Dendritic cell treated with granulocyte-macrophage colony-stimulating factor and Interleukin-4, amounts not matched to agents 40 ng/mL and 50 ng/mL, for 4 days (primary cell): Measurements from ENCODE around the gene MARCHF6.
A peak's percentile ranks its signal among the peaks of the same experiment; 100 is the strongest.
"Not testable (repeated sequence)": the region's sequence is repeated elsewhere in the genome, so short reads cannot be mapped to it uniquely, and the experiment has no call there.

ENCODE experiments used
- H3K27ac Mint-ChIP-seq: one replicate; pipeline ENCODE4 v1.8.0; 2022; ENCODE audit warnings: mild to moderate bottlenecking, mixed read lengths
- H3K27me3 Mint-ChIP-seq: one replicate; pipeline ENCODE4 v1.8.0; 2022; ENCODE audit warnings: mild to moderate bottlenecking, mixed read lengths
- H3K36me3 Mint-ChIP-seq: one replicate; pipeline ENCODE4 v1.8.0; 2022; ENCODE audit warnings: low read depth, mixed read lengths
- H3K4me1 Mint-ChIP-seq: one replicate; pipeline ENCODE4 v1.8.0; 2022; ENCODE audit warnings: low read depth, mixed read lengths
- H3K4me3 Mint-ChIP-seq: one replicate; pipeline ENCODE4 v1.8.0; 2022; ENCODE audit warnings: mild to moderate bottlenecking, moderate library complexity, mixed read lengths
- H3K9me3 Mint-ChIP-seq: one replicate; pipeline ENCODE4 v1.8.0; 2022; ENCODE audit warnings: mixed read lengths
- intact Hi-C: fragments of 100-400 bp; cut with micrococcal nuclease; formaldehyde crosslinking; loops from one replicate; pipeline ENCODE4 v1.15.0; 2022

The MARCHF6 gene

DNA sequence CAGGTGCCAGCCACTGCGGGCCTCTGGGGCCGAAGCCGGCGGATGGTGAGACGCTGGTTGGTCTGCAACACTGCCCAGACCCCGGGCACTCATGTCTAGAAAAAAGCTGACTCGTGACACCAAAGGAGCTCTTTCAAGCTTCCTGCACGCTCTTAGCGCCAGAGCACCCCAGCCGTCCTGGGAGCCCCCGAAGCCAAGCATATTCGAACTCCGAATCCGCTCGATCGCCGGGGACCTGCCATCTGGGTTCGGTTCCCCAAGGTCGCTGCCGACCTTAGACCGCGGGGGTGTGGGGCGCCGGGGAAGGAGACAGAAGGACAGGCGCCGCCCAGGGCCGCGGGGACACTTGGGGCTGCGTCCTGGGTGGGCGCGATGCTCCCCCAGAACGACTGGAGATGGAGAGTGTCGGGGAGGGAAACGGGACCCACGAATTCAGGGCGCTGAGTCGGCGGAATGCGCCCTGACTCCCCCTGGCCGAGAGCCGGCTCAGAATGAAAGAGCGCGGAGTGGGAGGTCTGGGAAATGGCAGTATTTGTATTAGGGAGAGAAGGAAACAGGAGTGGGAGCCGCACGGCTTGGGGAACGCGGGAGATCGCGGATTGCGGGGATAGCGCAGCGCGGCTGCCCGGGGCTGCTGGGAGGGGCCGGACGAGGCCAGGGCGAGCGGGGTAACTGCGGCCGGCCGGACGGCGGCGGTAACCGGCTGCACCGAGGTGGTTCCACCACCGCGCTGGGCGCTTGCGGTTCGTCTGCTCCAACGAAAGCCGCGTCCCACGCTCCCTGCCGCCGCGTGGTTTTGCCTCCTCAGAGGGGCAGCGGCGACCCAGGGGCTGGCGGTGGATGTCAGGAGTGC lies 20.1 kb upstream of the MARCHF6 start:
- peak overlapping the region; percentile 88 for H3K4me3 Mint-ChIP-seq
- H3K27me3 Mint-ChIP-seq: peaks cover 45% of the 10 kb centered on the region
- H3K4me1 Mint-ChIP-seq: peaks cover 32% of the 10 kb centered on the region
- H3K36me3 Mint-ChIP-seq: peaks cover 6% of the 10 kb centered on the region
- no peaks in the 10 kb centered on the region for H3K9me3 Mint-ChIP-seq
- intact Hi-C loops: no loop called here
- peak overlapping the region; percentile 74 for H3K27ac Mint-ChIP-seq

DNA sequence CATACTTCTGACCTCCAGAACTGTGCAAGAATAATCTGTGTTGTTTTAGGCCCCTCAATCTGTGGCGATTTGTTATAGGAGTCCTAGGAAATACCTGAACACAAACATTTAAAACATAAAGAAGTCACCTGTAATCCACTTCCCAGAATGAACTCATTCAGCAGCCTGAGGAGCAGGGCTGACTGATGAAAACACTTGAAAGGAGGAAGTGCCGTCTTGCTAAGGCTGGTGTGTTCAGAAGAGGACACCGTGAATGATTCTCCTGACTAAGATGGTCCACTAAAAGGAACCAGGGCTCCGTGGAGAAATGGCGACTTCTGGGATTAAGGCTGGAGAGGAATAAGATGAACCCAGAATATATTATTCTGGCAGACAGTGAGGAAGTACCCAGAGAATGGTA lies 18.7 kb upstream of the MARCHF6 start:
- H3K36me3 Mint-ChIP-seq: peaks cover 6% of the 10 kb centered on the region
- H3K9me3 Mint-ChIP-seq: no peaks in the 10 kb centered on the region
- intact Hi-C loops: no loop called here
- H3K27ac Mint-ChIP-seq: no peak overlapping the region
- H3K27me3 Mint-ChIP-seq: peaks cover 45% of the 10 kb centered on the region
- peaks cover 32% of the 10 kb centered on the region for H3K4me1 Mint-ChIP-seq
- H3K4me3 Mint-ChIP-seq: no peak overlapping the region

DNA sequence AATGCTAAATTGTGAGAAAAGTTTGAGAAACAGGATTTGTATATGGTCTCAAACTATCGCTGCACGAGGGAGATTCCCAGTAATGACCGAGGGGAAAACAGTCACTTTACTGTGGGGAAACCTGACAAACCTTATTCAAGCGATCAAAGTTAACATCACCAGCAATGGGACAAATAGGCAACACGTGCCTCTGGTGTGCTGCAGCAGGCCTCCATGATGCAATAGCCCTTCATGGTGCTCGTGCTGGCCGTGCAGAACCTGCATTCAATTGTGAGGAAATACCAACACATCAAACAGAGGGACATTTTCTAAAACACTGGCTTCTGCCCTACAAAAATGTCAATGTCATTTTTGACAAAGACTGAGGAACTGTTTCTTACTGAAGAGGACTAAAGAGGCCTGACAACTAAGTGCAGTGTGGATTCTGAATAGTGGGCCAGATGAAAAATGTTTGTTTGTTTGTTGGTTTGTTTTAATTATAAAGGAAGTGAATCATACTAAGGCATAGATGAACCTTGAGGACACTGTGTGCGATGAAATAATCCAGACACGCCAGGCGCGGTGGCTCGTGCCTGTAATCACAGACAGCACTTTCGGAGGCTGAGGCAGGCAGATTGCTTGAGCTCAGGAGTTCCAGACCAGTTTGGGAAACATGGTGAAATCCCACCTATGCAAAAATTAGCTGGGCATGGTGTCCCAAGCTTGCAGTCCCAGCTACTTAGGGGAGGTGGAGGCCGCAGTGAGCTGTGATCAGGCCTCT lies 17.6 kb upstream of the MARCHF6 start:
- no peak overlapping the region for H3K4me3 Mint-ChIP-seq
- peaks cover 6% of the 10 kb centered on the region for H3K36me3 Mint-ChIP-seq
- H3K9me3 Mint-ChIP-seq: no peaks in the 10 kb centered on the region
- peaks cover 42% of the 10 kb centered on the region for H3K27me3 Mint-ChIP-seq
- no peak overlapping the region for H3K27ac Mint-ChIP-seq
- peaks cover 25% of the 10 kb centered on the region for H3K4me1 Mint-ChIP-seq
- intact Hi-C loops: no loop called here

DNA sequence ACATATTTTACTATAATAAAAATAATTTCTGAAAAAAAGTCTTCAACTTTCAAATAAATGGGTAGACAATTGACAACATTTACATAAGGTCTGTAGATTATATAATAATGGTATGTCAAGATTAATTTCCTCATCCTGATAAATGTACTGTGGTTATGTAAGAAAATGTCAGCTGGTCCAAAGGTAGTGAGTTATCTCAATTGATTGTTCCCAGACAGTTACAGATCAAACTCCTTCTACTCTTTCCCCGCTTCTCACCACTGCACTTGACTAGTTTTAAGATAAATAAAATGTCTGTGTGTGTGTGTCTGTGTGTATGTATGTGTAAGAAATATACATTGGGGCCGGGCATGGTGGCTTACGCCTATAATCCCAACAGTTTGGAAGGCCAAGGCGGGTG lies 16.4 kb upstream of the MARCHF6 start:
- intact Hi-C loops: no loop called here
- peaks cover 31% of the 10 kb centered on the region for H3K27me3 Mint-ChIP-seq
- H3K4me3 Mint-ChIP-seq: no peak overlapping the region
- peaks cover 17% of the 10 kb centered on the region for H3K4me1 Mint-ChIP-seq
- peaks cover 6% of the 10 kb centered on the region for H3K36me3 Mint-ChIP-seq
- no peak overlapping the region for H3K27ac Mint-ChIP-seq
- no peaks in the 10 kb centered on the region for H3K9me3 Mint-ChIP-seq

DNA sequence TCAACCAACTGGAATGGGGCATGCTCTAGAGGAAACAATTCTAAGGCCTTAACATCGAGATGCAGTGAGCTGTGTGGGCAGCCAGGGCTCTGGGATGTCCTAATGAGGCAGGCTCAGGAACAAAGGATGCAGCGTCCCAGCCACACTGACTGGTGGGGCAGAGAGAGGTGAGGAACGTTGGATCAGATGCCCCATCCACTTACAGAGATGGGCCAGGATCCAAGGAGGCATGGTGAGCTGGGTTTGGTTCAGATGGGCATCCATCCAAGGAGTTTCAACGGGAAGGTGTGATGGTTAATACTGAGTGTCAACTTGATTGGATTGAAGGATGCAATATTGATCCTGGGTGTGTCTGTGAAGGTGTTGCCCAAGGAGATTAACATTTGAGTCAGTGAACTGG lies 15.5 kb upstream of the MARCHF6 start:
- Mint-ChIP-seq H3K36me3 (peaks cover 6% of the 10 kb centered on the region), H3K27me3 (peaks cover 22% of the 10 kb centered on the region), H3K9me3 (no peaks in the 10 kb centered on the region), H3K4me3 (no peak overlapping the region), H3K4me1 (peaks cover 17% of the 10 kb centered on the region), H3K27ac (no peak overlapping the region)
- intact Hi-C loops: no loop called here

DNA sequence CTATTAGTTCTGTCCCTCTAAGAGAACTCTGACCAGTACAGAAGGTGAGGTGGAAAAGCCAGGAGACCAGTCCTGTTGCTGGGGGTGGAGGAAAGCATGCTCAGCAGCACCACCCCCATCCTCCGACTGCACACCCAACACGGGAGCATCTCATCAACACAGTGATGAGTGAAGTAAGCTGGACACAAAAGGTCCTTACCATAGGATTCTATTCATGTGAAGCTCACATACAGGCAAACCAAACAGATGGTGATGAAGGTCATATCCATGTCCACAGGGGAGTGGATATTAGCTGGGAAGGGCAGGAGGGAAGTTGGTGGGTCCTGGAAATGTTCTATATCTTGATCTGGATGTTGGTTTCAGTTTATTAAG lies 14.8 kb upstream of the MARCHF6 start:
- Mint-ChIP-seq H3K36me3 (peaks cover under 1% of the 10 kb centered on the region), H3K4me3 (no peak overlapping the region), H3K4me1 (peaks cover 10% of the 10 kb centered on the region), H3K27me3 (peaks cover 15% of the 10 kb centered on the region), H3K27ac (no peak overlapping the region), H3K9me3 (no peaks in the 10 kb centered on the region)
- intact Hi-C loops: no loop called here

DNA sequence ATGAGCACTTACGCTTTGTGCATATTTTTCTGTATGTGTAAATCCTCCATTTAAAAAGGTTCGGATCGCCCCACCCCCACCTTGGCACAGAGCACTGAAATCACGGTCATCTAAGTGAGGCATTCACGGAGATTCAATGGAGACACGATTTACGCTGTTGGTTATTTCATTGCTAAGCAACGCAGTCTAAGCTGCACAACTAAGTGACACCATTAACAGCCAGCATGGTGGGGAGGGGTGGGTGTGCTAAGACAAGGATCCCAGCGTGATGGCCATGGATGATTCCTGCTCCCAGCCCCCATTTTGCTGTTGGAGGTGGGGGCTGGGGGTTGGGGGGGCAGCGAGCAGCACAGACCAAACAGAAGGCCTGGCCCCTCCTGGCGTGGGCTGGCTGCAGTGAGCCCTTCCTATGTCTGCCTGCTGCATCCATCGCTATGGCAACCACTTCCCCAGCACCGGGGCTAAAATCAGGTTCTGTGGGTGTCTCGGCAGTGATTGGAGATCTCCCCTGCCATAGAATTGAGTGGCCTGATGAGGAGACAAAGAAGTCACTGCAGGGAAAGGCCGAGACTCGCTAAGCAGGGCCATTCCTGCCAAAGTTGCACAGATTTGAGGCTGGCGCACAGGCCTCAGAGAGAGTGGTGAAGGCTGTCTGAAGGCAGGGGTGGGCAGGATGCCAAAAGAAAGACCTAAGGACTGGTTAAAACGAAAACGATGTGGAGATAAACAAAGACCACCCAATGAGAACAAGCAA lies 14.3 kb upstream of the MARCHF6 start:
- no peak overlapping the region for H3K4me3 Mint-ChIP-seq
- intact Hi-C loops: no loop called here

DNA sequence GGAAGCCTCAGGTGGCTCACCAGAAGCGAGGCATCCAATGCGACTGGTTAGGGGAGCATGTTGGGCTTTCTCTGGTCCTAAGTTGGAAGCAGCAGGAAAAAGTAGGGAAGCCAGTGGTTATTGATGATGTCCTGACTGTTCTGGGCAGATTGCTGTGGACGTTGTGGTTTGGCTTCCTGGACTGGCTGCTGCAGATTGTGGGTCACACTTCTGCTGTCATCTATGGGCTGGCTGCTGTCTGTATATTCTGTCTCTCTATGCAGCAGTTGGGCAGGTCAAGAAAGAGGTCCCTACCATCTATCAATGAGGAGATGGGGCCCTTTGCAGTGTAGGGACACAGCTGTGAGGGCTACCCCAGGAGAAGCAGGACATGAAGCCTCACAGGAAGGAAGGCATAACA lies 13.5 kb upstream of the MARCHF6 start:
- intact Hi-C loops: no loop called here
- peaks cover 2% of the 10 kb centered on the region for H3K4me1 Mint-ChIP-seq
- no peaks in the 10 kb centered on the region for H3K9me3 Mint-ChIP-seq
- no peak overlapping the region for H3K27ac Mint-ChIP-seq
- peaks cover 6% of the 10 kb centered on the region for H3K27me3 Mint-ChIP-seq
- no peaks in the 10 kb centered on the region for H3K36me3 Mint-ChIP-seq
- H3K4me3 Mint-ChIP-seq: no peak overlapping the region

More for the DNA sequence above, 14.3 kb upstream of the MARCHF6 start:
- Mint-ChIP-seq H3K27ac (no peak overlapping the region), H3K4me1 (peaks cover 10% of the 10 kb centered on the region), H3K27me3 (peaks cover 12% of the 10 kb centered on the region), H3K36me3 (no peaks in the 10 kb centered on the region), H3K9me3 (no peaks in the 10 kb centered on the region)

DNA sequence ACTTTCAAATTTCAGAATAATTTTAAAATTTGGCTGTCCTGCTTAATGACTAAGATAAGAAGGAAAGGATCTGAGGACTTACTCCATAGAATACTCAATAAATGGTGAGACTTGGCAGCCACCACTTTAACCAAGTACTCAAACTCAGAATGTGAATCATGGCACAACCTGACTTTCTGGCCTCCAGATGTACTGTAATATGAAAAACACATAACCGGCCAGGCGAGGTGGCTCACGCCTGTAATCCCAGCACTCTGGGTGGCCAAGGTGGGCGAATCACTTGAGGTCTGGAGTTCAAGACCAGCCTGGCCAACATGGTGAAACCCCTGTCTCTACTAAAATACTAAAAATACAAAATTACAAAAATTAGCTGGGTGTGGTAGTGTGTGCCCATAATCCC lies 10.0 kb upstream of the MARCHF6 start:
- H3K4me3 Mint-ChIP-seq: no peak overlapping the region
- no peak overlapping the region for H3K27ac Mint-ChIP-seq
- no peaks in the 10 kb centered on the region for H3K9me3 Mint-ChIP-seq
- H3K4me1 Mint-ChIP-seq: no peaks in the 10 kb centered on the region
- no peaks in the 10 kb centered on the region for H3K27me3 Mint-ChIP-seq
- no peaks in the 10 kb centered on the region for H3K36me3 Mint-ChIP-seq
- intact Hi-C loops: no loop called here

DNA sequence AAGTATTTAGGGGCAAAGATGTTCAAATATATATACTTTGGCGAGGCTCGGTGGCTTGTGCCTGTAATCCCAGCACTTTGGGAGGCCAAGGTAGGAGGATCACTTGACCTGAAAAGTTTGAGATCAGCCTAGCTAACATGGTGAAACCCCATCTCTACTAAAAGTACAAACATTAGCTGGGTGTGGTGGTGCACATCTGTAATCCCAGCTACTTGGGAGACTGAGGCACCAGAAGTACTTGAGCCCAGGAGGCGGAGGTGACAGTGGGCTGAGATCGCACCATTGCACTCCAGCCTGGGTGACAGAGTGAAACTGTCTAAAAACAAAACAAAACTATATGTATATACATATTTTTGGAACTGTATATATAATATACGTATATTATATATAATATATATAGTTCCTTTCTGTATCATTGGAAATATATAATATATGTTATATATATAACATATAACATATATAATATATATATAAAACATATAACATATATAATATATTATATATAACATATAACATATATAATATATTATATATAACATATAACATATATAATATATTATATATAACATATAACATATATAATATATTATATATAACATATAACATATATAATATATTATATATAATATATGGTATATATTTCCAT lies 8.9 kb upstream of the MARCHF6 start:
- H3K27ac Mint-ChIP-seq, H3K36me3 Mint-ChIP-seq, H3K4me3 Mint-ChIP-seq, intact Hi-C loops, H3K9me3 Mint-ChIP-seq, H3K4me1 Mint-ChIP-seq, H3K27me3 Mint-ChIP-seq: not testable (repeated sequence)

DNA sequence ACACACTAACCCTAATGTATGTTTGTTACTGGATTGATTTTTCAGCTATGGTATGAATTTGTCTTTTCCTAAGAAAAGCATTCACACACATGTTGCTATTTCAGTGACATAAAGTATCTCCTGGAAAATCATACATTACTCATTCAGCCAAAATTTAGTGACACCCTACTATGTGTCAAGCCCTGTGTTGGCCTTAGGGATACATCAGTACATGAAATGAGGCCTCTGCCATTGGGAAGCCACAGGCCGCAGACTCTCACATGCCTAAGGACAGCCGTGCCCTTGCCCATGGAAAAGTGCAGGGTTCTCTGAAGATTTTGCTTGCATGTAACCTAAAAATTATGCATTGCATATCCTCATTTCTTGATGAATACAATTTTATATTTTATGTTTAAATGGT lies 5.2 kb upstream of the MARCHF6 start:
- Mint-ChIP-seq H3K27me3 (no peaks in the 10 kb centered on the region), H3K36me3 (peaks cover 2% of the 10 kb centered on the region), H3K27ac (no peak overlapping the region), H3K4me3 (no peak overlapping the region), H3K9me3 (no peaks in the 10 kb centered on the region), H3K4me1 (peaks cover 8% of the 10 kb centered on the region)
- intact Hi-C loops: no loop called here

DNA sequence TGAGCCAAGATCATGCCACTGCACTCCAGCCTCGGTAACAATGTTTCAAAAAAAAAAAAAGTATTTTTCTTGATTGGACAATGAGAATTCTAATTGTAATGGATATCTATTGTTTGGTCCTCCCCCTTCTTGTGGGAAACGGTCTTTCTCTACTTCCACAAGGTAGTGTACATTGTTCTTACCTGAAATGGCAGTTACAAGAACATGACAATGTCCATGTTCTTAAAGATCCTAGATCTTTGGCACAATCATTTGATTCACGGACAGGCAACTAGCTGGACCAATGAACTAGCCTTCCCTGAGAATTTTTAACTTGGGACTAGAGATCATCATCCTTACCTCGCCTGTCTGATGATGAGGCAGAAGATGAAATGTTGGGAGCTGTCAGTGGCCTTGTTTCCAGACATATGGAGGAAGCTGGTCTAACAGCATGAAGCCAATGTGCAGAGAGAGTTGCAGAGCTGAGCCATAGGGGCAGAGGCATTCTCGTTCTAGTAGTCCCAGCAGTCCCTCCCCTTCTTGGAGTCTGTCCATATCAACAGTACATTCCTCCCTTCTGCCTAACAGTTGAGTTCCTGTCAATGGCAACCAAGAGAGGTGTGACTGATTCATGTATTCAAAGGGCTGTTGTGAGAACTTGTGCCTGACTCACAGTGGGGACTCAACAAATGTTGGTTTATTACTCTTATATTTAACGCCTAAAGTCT lies 2.1 kb upstream of the MARCHF6 start:
- H3K4me3 Mint-ChIP-seq: no peak overlapping the region
- no peaks in the 10 kb centered on the region for H3K27me3 Mint-ChIP-seq
- peaks cover 14% of the 10 kb centered on the region for H3K36me3 Mint-ChIP-seq
- intact Hi-C loops: no loop called here
- H3K9me3 Mint-ChIP-seq: no peaks in the 10 kb centered on the region
- peaks cover 8% of the 10 kb centered on the region for H3K4me1 Mint-ChIP-seq
- peak overlapping the region; percentile 98 for H3K27ac Mint-ChIP-seq

DNA sequence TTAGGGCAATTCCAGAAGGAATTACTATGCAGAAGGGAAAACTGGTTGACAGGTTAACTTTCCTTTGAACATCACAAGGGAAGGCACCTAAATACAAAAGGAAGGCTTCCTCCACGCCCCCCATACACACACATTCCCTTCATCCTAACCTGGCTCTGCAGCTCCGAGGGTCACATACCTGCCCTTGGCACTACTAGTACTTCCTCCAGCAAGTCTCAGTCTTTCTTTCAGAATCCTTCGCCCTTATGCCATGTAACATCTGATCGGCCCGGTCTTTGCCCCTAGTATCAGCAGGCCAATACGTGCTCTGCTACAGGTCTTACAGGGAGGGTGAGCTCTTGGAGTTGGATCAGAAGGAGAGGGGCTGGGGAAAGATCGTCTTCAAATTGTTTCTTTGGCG lies 1.6 kb upstream of the MARCHF6 start:
- H3K4me3 Mint-ChIP-seq: peak overlapping the region; percentile 27
- intact Hi-C loops: no loop called here
- peak overlapping the region; percentile 98 for H3K27ac Mint-ChIP-seq

More for the DNA sequence above, 1.6 kb upstream of the MARCHF6 start:
- H3K9me3 Mint-ChIP-seq: no peaks in the 10 kb centered on the region
- H3K27me3 Mint-ChIP-seq: no peaks in the 10 kb centered on the region
- peaks cover 14% of the 10 kb centered on the region for H3K36me3 Mint-ChIP-seq
- peaks cover 8% of the 10 kb centered on the region for H3K4me1 Mint-ChIP-seq
